ENCODE measurements around the gene DUSP28. TPM values are rescaled to one million over a fixed set of nuclear protein-coding genes. Genes with fewer than 3 reads are reported as not detected.

Gene DUSP28
- total and polyA plus RNA-seq, 2 of the 13 experiments (the other 11 are each of a cell fraction or from before 2014, with no cell fraction given): 5.2 to 8.6 TPM

DNA sequence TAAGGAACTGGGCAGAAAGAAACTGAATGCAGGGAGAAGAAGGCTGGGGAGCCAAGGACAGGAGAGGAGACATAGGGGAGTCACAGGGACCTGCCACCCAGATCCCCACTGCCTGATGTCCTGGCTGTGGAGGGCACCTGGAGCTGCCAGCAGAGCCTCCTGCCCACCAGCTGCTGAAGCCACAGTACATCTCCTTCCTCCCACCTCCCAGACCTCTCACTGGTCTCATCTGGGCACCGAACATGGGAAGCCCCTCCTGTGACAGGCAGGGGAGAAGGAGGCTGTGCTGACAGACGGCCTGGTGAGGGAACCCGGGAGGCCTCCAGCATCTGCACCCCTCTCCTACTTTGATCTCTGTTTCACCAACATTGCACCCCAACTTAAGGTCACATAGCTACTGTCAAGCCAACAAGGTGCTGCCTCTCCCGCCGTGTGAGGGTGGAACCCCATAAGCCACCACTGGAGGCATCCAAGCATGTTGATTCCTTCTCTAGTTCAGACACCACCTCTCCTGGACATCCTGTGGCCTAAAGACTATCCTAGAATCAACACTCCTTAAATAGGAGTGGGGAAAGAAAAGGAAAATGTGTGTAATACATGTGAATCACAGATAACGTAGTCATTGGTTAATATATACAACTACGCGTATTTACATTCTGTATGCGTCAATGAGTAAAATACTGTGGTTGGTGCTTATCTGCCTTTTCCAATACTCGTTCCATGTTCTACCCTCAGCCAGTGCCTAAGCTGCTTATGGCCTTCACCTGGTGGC is 4.6 kb downstream of the DUSP28 start (continued):
- TF ChIP-seq, protein P1, sequence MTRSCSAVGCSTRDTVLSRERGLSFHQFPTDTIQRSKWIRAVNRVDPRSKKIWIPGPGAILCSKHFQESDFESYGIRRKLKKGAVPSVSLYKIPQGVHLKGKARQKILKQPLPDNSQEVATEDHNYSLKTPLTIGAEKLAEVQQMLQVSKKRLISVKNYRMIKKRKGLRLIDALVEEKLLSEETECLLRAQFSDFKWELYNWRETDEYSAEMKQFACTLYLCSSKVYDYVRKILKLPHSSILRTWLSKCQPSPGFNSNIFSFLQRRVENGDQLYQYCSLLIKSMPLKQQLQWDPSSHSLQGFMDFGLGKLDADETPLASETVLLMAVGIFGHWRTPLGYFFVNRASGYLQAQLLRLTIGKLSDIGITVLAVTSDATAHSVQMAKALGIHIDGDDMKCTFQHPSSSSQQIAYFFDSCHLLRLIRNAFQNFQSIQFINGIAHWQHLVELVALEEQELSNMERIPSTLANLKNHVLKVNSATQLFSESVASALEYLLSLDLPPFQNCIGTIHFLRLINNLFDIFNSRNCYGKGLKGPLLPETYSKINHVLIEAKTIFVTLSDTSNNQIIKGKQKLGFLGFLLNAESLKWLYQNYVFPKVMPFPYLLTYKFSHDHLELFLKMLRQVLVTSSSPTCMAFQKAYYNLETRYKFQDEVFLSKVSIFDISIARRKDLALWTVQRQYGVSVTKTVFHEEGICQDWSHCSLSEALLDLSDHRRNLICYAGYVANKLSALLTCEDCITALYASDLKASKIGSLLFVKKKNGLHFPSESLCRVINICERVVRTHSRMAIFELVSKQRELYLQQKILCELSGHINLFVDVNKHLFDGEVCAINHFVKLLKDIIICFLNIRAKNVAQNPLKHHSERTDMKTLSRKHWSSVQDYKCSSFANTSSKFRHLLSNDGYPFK (CRISPR knock-in tag; IDR thresholded peaks at IDR 0.05; ENCODE audit: borderline replicate concordance): no peak
- no peak for TF ChIP-seq PAF1 (CRISPR knock-in tag; IDR thresholded peaks at IDR 0.05)
- no peak for TF ChIP-seq ZNF12 (CRISPR knock-in tag; IDR thresholded peaks at IDR 0.05)
- TF ChIP-seq, protein P2, sequence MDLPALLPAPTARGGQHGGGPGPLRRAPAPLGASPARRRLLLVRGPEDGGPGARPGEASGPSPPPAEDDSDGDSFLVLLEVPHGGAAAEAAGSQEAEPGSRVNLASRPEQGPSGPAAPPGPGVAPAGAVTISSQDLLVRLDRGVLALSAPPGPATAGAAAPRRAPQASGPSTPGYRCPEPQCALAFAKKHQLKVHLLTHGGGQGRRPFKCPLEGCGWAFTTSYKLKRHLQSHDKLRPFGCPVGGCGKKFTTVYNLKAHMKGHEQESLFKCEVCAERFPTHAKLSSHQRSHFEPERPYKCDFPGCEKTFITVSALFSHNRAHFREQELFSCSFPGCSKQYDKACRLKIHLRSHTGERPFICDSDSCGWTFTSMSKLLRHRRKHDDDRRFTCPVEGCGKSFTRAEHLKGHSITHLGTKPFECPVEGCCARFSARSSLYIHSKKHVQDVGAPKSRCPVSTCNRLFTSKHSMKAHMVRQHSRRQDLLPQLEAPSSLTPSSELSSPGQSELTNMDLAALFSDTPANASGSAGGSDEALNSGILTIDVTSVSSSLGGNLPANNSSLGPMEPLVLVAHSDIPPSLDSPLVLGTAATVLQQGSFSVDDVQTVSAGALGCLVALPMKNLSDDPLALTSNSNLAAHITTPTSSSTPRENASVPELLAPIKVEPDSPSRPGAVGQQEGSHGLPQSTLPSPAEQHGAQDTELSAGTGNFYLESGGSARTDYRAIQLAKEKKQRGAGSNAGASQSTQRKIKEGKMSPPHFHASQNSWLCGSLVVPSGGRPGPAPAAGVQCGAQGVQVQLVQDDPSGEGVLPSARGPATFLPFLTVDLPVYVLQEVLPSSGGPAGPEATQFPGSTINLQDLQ (CRISPR knock-in tag; IDR thresholded peaks at IDR 0.05): no peak
- TF ChIP-seq, protein P3, sequence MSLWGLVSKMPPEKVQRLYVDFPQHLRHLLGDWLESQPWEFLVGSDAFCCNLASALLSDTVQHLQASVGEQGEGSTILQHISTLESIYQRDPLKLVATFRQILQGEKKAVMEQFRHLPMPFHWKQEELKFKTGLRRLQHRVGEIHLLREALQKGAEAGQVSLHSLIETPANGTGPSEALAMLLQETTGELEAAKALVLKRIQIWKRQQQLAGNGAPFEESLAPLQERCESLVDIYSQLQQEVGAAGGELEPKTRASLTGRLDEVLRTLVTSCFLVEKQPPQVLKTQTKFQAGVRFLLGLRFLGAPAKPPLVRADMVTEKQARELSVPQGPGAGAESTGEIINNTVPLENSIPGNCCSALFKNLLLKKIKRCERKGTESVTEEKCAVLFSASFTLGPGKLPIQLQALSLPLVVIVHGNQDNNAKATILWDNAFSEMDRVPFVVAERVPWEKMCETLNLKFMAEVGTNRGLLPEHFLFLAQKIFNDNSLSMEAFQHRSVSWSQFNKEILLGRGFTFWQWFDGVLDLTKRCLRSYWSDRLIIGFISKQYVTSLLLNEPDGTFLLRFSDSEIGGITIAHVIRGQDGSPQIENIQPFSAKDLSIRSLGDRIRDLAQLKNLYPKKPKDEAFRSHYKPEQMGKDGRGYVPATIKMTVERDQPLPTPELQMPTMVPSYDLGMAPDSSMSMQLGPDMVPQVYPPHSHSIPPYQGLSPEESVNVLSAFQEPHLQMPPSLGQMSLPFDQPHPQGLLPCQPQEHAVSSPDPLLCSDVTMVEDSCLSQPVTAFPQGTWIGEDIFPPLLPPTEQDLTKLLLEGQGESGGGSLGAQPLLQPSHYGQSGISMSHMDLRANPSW (CRISPR knock-in tag; IDR thresholded peaks at IDR 0.05; ENCODE audit: borderline replicate concordance): no peak
- TF ChIP-seq POLR2AphosphoS5 (IDR thresholded peaks at IDR 0.05; ENCODE audit: low read depth, low read length): no peak
- no peak for TF ChIP-seq TBL1XR1 (IDR thresholded peaks at IDR 0.05; ENCODE audit: borderline replicate concordance, low read length, partially characterized antibody)
- peak; percentile 19; the same call in 1 of the 2 replicates for TF ChIP-seq FOXA3 (CRISPR knock-in tag; IDR thresholded peaks at IDR 0.05)
- no peak for TF ChIP-seq RORA (CRISPR knock-in tag; IDR thresholded peaks at IDR 0.05)
- TF ChIP-seq, protein P4, sequence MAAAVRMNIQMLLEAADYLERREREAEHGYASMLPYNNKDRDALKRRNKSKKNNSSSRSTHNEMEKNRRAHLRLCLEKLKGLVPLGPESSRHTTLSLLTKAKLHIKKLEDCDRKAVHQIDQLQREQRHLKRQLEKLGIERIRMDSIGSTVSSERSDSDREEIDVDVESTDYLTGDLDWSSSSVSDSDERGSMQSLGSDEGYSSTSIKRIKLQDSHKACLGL (CRISPR knock-in tag; IDR thresholded peaks at IDR 0.05): no peak
- TF ChIP-seq EEA1 (CRISPR knock-in tag; IDR thresholded peaks at IDR 0.05; ENCODE audit: borderline replicate concordance): no peak
- TF ChIP-seq RCOR2 (CRISPR knock-in tag; IDR thresholded peaks at IDR 0.05): no peak
- TF ChIP-seq ZNF550 (CRISPR knock-in tag; IDR thresholded peaks at IDR 0.05; ENCODE audit: borderline replicate concordance): no peak
- TF ChIP-seq, protein P5, sequence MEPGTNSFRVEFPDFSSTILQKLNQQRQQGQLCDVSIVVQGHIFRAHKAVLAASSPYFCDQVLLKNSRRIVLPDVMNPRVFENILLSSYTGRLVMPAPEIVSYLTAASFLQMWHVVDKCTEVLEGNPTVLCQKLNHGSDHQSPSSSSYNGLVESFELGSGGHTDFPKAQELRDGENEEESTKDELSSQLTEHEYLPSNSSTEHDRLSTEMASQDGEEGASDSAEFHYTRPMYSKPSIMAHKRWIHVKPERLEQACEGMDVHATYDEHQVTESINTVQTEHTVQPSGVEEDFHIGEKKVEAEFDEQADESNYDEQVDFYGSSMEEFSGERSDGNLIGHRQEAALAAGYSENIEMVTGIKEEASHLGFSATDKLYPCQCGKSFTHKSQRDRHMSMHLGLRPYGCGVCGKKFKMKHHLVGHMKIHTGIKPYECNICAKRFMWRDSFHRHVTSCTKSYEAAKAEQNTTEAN (CRISPR knock-in tag; conservative IDR thresholded peaks at IDR 0.05): no peak
- TF ChIP-seq, protein P6, sequence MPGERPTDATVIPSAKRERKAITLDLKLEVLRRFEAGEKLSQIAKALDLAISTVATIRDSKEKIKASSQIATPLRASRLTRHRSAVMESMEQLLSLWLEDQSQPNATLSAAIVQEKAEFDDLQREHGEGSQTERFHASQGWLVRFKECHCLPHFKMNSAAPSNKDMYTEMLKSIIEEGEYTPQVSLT (CRISPR knock-in tag; IDR thresholded peaks at IDR 0.05; ENCODE audit: borderline replicate concordance, low read depth): no peak
- TF ChIP-seq MBD4 (IDR thresholded peaks at IDR 0.05; ENCODE audit: borderline replicate concordance, low read length): no peak
